GM08714 (cell line): ENCODE data around the gene INTS4.
"Not testable (repeated sequence)": the region's sequence is repeated elsewhere in the genome, so short reads cannot be mapped to it uniquely, and the experiment has no call there.

Source experiments
- H3K4me3 ChIP-seq: fragments of 200-500 bp; sonication (Bioruptor generic); 2 replicates; pipeline ENCODE4 v1.5.1; 2014; ENCODE audit warnings: mild to moderate bottlenecking, low read length, inconsistent platforms
- ZNF274 ChIP-seq: IDR thresholded peaks from 2 replicates; pipeline ENCODE4 v1.6.1; 2012; ENCODE audit warnings: mild to moderate bottlenecking, low read depth, low read length

INTS4 gene

DNA sequence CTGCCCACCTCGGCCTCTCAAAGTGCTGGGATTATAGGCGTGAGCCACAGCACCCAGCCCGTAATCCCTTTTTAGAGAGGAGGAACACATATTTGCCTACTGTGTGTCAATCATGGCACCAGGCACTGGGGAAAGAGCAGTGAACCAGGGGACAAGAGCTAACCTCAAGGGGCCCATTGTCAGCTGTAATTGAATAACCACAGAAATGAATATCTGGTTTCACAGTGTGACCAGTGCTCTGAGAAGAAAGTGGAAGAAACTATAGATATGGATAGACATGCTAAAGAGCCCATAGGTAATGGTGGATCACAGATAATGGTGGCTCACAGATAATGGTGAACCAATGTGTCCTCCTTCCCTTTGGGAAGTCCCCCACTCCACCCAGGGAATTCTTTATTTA, 37.2 kb upstream of the INTS4 start:
- no peak overlapping the region for H3K4me3 ChIP-seq
- TF ChIP-seq ZNF274: no peak

DNA sequence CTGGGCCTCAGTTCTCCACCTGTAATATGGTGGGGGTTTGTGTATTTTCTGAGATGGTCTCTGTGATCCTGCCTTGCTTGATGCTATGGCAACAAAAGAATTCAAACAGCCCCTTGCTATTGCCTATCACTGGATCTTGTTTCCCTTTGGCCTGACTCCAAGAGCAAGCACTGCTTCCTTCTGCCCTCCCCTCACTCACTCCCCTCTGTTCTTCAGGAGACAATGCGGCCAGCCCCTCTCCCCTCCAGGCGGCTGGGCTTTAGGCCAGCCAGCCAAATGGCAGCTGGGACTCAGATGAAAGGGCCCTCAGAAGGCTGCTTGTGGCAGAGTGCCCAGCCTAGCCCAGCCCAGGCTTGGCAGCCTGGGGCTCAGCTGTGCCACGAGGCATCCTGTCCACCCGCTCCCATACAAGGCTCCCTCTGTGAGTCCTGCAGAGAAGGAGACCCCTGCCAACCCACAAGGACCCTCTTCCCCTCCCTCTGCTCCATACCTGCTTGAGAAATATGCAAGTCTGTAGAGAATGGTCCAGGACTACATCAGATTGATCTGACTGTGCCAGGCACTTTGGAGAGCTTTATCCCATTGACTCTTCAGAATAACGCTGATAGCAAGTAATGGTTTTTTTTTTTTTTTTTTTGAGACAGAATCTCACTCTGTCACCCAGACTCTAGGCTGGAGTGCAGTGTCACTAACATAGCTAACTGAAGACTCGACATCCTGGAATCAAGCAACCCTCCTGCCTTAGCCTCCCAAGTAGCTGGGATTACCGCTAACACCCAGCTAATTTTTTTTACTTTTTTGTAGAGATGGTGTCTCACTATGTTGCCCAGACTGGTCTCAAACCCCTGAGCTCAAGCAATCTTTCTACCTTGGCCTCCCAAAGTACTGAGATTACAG, 36.2 kb upstream of the INTS4 start:
- TF ChIP-seq ZNF274: no peak
- no peak overlapping the region for H3K4me3 ChIP-seq

DNA sequence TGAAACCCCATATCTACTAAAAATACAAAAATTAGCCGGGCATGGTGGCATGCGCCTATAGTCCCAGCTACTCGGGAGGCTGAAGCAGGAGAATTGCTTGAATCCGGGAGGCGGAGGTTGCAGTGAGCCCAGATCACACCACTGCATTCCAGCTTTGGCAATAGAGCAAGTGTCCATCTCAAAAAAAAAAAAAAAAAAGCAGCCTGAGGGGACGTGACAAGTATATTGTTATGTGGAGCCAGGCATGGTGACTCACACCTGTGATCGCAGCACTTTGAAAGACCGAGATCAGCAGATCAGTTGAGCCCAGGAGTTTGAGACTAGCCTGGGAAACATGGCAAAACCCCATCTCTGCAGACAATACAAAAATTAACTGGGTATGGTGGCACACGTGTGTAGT, 34.0 kb upstream of the INTS4 start:
- not testable (repeated sequence) for H3K4me3 ChIP-seq

DNA sequence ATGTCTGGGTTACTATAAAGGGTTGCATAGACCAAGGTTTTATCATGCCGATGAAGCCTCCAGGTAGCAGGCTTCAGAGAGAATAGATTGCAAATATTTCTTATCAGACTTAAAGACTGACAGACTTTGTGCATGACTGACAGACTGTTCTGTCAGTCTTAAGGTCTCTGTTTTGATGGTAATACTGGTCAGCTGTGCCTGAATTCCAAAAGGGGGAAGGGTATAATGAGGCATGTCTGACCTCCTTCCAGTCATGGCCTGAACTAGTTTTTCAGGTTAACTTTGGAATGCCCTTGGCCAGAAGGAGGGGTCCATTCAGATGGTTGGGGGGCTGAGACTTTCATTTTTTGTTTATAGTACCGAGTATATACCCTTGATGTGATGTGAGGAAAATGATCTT, 33.3 kb upstream of the INTS4 start:
- no peak for TF ChIP-seq ZNF274
- H3K4me3 ChIP-seq: no peak overlapping the region

DNA sequence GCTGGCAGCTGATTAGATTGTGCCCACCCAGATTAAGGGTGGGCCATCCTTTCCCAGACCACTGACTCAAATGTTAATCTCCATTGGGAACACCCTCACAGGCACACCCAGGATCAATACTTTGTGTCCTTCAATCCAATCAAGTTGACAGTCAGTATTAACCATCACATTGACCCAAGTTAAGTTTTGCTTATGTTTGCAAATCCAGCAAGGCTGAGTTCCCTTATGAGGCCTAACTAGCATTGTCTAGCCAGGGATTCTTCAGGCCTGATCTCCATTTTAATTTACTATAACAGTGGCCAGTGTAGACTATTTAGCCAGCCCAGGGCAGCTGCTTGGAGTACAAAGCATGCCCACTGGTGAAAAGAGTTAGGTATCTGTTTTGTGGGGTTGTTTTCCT, 30.9 kb upstream of the INTS4 start:
- no peak for TF ChIP-seq ZNF274
- no peak overlapping the region for H3K4me3 ChIP-seq

DNA sequence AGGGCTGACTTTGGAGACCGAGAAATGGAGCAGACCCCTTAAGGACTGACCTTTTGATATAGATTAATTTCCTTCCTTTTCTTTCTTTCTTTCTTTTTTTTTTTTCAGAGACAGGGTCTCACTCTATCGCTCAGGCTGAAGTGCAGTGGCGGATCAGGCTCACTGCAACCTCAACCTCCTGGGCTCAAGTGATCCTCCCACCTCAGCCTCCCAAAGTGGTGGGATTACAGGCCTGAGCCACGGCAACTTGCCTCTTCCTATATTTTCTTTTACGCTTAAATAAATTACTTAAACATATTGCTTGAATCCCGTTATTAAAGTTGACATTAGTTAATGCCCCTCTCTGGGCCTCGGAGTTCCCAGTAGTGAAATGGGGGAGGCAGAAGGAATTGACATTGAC, 29.0 kb upstream of the INTS4 start:
- TF ChIP-seq ZNF274: no peak
- no peak overlapping the region for H3K4me3 ChIP-seq

DNA sequence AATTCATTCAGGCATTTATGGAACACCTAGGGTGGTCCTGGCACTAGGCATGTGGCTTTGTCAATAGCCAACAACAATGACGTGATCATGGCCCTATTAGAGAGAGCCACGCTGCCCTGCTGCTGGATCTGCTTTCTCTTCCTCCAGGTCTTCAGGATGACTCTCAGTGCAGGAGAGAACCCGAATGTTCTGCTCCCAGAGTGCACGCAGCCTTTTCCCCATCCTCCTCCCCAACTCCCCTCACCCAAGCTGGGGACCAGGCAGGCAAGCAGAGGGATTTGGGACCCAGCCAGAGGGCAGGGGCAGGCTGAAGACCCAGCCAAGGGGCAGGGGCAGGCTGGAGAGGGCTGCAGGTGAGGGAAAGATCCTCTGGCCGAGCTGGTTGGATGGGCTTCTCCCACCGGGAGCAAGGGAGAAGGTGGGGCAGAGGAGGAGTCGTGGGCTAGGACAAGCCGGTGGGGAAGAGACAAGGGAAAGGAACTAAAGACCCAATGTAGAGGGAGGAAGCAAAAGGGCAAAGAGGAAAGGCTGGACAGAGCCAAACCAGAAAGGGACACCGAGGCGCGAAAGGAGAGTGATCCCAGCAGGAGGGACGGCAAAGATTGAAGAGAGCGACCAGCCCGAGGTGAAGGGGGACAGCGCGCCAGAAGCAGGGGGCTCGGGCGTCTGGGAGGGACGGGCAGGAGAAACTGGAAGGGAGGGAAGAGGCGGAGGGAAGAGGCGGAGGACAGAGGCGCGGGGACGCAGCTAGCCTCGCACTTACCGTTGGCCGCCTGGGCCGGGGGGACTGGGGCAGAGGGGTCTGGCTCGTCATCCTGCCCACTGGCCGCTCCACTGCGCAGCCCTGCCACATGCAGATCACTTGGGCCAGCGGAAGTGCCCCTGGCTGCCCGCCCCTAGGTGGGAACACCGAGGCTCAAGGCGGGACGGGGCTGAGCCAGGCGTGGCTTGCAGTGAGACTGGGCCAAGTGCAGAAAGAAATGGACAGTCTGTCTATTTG, 28.2 kb upstream of the INTS4 start, which contains the start of gene KCTD14:
TSS of gene KCTD14 (minus strand) at position 880 of the 1,000 bp plus-strand sequence. CDS start at position 853, 27 bp downstream.
- no peak for TF ChIP-seq ZNF274
- H3K4me3 ChIP-seq: no peak within 1 kb of the TSS

DNA sequence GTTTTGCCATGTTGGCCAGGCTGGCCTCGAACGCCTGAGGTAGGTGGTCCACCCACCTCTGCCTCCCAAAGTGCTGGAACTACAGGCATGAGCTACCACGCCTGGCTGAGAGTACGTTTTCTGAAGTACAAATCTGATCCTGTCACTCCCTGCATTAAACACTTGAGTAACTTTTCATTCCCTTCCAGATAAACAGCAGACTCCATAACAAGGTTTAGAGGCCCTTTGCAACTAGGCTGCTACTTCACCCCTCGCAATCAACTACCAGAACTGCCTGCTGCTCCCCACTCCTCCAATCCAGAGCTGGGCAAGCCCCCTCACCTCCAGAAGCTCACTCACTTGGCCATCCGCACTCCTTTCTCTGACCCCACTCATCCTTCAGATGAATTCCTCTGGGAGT, 27.1 kb upstream of the INTS4 start:
- TF ChIP-seq ZNF274: no peak
- H3K4me3 ChIP-seq: no peak overlapping the region

DNA sequence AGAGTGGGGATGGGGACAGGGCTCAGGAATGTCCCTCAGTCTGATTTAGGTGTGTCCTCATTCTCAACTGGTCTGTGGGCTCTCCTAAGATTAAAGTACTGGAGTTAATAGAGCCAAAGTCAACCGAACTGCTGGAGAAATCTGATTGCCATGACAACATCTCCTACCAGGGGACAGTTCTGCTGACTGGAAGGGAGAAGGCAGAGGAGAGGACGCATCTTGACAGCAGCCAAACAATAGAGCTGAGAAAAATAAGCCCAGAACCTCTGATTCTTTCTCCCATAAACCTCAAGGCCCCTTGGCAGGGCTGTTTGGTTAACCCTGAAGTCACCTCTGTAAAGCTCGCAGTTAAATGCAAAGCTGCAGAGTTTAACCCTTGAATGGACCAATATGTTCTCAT, 25.8 kb upstream of the INTS4 start:
- TF ChIP-seq ZNF274: no peak
- H3K4me3 ChIP-seq: no peak overlapping the region

DNA sequence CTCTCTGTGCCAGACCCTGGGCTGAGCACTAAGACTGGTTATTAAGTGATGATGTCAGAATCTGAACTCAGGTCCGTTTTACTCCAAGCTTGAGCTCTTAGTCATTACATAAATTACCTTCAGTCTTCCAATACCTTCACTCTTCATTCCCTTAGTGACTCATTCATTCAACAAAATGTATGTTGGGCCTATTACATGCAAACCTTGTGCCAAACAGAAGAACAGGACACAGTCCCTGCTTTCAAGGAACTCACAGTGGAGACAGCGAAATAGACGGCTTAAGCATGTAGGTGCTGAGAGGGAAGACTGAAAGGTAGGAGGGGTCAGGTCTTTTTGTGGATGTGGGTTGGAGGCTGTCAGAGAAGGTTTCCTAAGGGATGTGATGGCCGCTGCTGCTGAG, 25.3 kb upstream of the INTS4 start:
- TF ChIP-seq ZNF274: no peak
- no peak overlapping the region for H3K4me3 ChIP-seq

DNA sequence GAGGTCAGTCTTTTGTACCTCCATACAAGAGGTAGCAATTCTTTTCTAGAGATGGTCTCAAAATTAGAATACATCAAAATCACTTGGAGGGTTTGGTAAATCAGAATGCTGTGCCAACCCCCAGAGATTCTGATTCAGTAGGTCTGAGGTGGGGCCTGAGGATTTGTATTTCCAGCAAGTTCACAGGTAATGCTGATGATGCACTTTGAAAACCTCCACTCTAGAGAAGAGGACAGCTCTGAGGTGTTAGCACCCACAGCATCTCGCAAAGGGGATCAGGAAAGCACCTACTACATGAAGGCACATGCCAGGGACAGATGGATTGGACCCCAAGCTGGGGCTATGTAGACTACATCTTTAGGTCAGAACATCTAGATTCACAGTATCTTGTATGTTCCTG, 21.4 kb upstream of the INTS4 start:
- no peak for TF ChIP-seq ZNF274
- no peak overlapping the region for H3K4me3 ChIP-seq

DNA sequence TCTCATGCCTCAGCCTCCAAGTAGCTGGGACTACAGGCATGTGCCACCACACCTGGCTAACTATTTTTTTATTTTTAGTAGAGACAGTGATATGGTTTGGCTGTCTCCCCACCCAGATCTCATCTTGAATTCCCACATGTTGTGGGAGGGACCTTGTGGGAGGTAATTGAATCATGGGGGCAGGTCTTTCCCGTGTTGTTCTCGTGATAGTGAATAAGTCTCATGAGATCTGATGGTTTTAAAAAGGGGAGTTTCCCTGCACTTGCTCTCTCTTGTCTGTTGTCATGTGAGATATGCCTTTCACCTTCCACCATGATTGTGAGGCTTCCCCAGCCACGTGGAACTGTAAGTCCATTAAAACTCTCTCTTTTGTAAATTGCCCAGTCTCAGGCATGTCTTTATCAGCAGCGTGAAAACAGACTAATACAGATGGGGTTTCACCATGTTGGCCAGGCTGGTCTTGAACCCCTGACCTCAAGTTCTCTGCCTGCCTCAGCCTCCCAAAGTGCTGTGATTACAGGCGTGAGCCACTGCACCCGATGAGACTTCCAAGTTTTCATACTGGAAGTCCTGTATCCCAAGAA, 20.6 kb upstream of the INTS4 start:
- not testable (repeated sequence) for H3K4me3 ChIP-seq

DNA sequence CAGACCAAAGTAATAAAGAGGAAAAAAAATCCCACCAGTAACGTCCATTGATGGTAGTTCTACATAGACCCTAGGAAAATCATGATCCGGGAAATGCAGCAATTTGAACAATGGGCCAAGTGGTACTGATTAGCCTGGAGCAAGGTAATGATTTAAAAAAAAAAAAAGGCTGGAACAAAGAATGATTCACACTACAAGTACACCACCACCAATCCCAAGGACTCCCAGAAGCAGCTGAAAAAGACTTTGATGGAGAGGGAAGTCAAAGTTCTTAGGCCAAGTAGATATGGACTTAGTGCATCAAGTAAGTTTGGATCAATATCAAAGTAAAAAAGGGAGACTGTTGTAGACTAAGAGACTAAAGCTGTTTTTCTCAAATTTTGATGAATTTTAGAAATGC, 16.8 kb upstream of the INTS4 start:
- no peak for TF ChIP-seq ZNF274
- H3K4me3 ChIP-seq: no peak overlapping the region

DNA sequence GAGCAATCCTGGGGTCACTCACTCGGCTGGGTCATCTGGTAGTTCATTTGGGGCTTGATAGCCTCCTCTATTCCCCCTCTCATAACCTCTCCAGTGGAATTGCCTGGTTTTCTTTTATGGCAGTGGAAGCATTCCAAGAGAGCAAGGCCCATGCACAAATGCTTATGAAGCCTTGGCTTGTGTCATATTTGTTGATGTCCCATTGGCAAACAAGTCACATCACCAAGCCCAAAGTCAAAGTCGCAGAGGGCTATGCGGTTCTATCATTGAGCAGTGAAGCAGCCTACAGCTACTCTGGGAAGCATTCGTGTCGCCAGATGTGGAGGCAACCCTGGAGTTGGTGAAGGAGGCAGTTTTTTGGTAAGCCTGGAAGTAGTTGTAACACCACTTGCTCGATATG, 16.3 kb upstream of the INTS4 start:
- TF ChIP-seq ZNF274: no peak
- H3K4me3 ChIP-seq: no peak overlapping the region
